PC-9 (cell line): ENCODE measurements around the gene PER1. TPM values are rescaled to one million over a fixed set of nuclear protein-coding genes. Genes with fewer than 3 reads are reported as not detected.

ENCODE experiments used
- BruUV-seq: library from RNA; stranded (reverse); fragments of 400-500 nt; replicated peaks from 2 replicates; lab custom pipeline; 2021; lab: Mats Ljungman, UMichigan
- CTCF ChIA-PET: fragments of 300-600 bp; sonication (Branson Sonifier 250); formaldehyde crosslinking; loops from one replicate; lab custom pipeline; 2022; ENCODE audit warnings: antibody characterized with exemption; lab: Charles Lee
- POLR2A ChIA-PET: fragments of 300-600 bp; sonication (Branson Sonifier 250); formaldehyde crosslinking; loops from one replicate; lab custom pipeline; 2022; ENCODE audit warnings: antibody characterized with exemption; ENCODE audit not compliant: unreplicated experiment; lab: Charles Lee
- DNase-seq, 2 experiments: peaks; one replicate each; pipeline versions ENCODE4 v3.0.0 to v3.0.0-alpha.2; 2015 to 2022; ENCODE audit warnings: mixed read lengths in 1 of 2
- H2AFZ ChIP-seq: fragments of 200-600 bp; sonication (generic); 2 replicates; pipeline ENCODE4 v1.8.1; 2017; ENCODE audit warnings: antibody characterized with exemption
- H3F3A ChIP-seq: fragments of 200-600 bp; sonication (generic); 2 replicates; pipeline ENCODE4 v1.8.1; 2017; ENCODE audit warnings: antibody characterized with exemption, mild to moderate bottlenecking, low read depth; ENCODE audit not compliant: insufficient read depth
- H3K27ac ChIP-seq: fragments of 200-600 bp; sonication (generic); 2 replicates; pipeline ENCODE4 v1.6.1; 2016; ENCODE audit warnings: mixed run types
- H3K27me3 ChIP-seq: fragments of 200-600 bp; sonication (generic); 2 replicates; pipeline ENCODE4 v1.6.1; 2016; ENCODE audit warnings: low read depth, mixed run types; ENCODE audit not compliant: insufficient read depth
- H3K36me3 ChIP-seq: fragments of 200-600 bp; sonication (generic); 2 replicates; pipeline ENCODE4 v1.6.1; 2016; ENCODE audit warnings: low read depth, mixed run types
- H3K4me1 ChIP-seq: fragments of 200-600 bp; sonication (generic); replicated peaks from 2 replicates; pipeline ENCODE4 v1.6.1; 2016; ENCODE audit warnings: mixed run types; ENCODE audit not compliant: insufficient read depth
- H3K4me2 ChIP-seq: fragments of 200-600 bp; sonication (generic); 2 replicates; pipeline ENCODE4 v1.6.1; 2017; ENCODE audit warnings: mixed run types
- H3K4me3 ChIP-seq: fragments of 200-600 bp; sonication (generic); 2 replicates; pipeline ENCODE4 v1.6.1; 2016; ENCODE audit warnings: mixed run types
- H3K79me2 ChIP-seq: fragments of 200-600 bp; sonication (generic); 2 replicates; pipeline ENCODE4 v1.6.1; 2017; ENCODE audit warnings: low read depth, mixed run types
- H3K9me2 ChIP-seq: fragments of 200-600 bp; sonication (generic); 2 replicates; pipeline ENCODE4 v1.8.1; 2017; ENCODE audit warnings: mild to moderate bottlenecking; ENCODE audit not compliant: insufficient read depth
- H3K9me3 ChIP-seq: fragments of 200-600 bp; sonication (generic); 2 replicates; pipeline ENCODE4 v1.8.1; 2016; ENCODE audit warnings: low read depth; ENCODE audit not compliant: insufficient read depth
- H4K20me1 ChIP-seq: fragments of 200-600 bp; sonication (generic); 2 replicates; pipeline ENCODE4 v1.8.1; 2017; ENCODE audit not compliant: insufficient read depth
- EZH2 ChIP-seq: fragments of 200-600 bp; sonication (generic); IDR thresholded peaks from 2 replicates; pipeline ENCODE4 v1.8.0; 2017; ENCODE audit warnings: antibody characterized with exemption, low read depth
- intact Hi-C: fragments of 100-400 bp; cut with micrococcal nuclease; formaldehyde crosslinking; loops from one replicate; pipeline ENCODE4 v1.10.0; 2022; ENCODE audit not compliant: unreplicated experiment
- total RNA-seq: library from RNA; stranded (reverse); gene quantifications from 2 replicates; pipeline ENCODE4 v1.2.3, GENCODE V29; 2021
- TF ChIP-seq, protein P1 (sequence below): fragments of 200-600 bp; sonication (generic); conservative IDR thresholded peaks from 2 replicates; pipeline ENCODE4 v1.6.1; 2017; ENCODE audit warnings: mixed run types, antibody characterized with exemption, mild to moderate bottlenecking, moderate library complexity

PER1 gene
- total RNA-seq, 1 experiment from 2014 or later: 60.2 TPM

DNA sequence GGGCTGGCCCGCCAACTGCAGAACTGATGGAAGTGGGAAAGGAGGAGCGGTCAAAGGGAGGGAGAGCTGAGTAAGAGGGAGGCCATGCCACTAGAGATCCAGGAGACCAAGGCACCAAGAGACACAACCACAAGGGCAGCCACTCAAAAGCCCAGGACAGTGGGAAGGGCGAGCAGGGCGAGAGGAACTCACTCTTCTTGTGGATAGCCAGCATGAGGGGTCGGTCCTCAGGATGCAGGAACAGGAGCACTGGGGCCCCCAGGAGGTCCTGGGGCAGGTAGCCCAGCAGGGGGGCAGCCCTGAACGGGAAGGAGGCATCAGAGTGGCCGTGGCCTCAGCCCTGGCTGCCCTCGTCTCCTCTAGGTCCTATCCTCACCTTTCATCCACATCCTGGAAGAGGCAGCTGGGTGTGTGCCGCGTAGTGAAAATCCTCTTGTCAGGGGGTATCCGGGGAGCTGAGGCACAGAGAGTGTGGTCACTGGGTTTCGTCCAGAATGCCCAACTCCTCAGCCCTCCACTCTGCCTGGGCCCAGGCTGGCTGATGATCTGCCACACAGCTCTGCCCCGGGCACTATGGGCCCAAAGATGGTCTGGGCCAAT lies 4.3 kb downstream of the PER1 start:
- ChIA-PET POLR2A (no interaction called here), CTCF (interaction anchor here (0.6 kb wide), 1 partner anchor 765 kb away, joined by 6 read pairs; no protein-coding TSS in a partner anchor)
- H3F3A ChIP-seq: peaks cover 2% of the 10 kb centered on the region; the same call in 1 of the 2 replicates
- H3K27me3 ChIP-seq: no peaks in the 10 kb centered on the region
- no peaks in the 10 kb centered on the region for H3K79me2 ChIP-seq
- no peaks in the 10 kb centered on the region for H3K9me3 ChIP-seq
- no peak overlapping the region for H2AFZ ChIP-seq
- DNase-seq: no peak
- H3K4me1 ChIP-seq: peaks cover 6% of the 10 kb centered on the region
- H3K4me2 ChIP-seq: no peak overlapping the region
- H4K20me1 ChIP-seq: no peaks in the 10 kb centered on the region; the same call in 1 of the 2 replicates
- H3K27ac ChIP-seq: no peak overlapping the region
- no peak overlapping the region for H3K4me3 ChIP-seq
- no TSS peak for BruUV-seq
- intact Hi-C loops: no loop called here
- H3K9me2 ChIP-seq: no peaks in the 10 kb centered on the region
- TF ChIP-seq EZH2: no peak
- TF ChIP-seq, protein P1, sequence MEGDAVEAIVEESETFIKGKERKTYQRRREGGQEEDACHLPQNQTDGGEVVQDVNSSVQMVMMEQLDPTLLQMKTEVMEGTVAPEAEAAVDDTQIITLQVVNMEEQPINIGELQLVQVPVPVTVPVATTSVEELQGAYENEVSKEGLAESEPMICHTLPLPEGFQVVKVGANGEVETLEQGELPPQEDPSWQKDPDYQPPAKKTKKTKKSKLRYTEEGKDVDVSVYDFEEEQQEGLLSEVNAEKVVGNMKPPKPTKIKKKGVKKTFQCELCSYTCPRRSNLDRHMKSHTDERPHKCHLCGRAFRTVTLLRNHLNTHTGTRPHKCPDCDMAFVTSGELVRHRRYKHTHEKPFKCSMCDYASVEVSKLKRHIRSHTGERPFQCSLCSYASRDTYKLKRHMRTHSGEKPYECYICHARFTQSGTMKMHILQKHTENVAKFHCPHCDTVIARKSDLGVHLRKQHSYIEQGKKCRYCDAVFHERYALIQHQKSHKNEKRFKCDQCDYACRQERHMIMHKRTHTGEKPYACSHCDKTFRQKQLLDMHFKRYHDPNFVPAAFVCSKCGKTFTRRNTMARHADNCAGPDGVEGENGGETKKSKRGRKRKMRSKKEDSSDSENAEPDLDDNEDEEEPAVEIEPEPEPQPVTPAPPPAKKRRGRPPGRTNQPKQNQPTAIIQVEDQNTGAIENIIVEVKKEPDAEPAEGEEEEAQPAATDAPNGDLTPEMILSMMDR: no peak
- no peaks in the 10 kb centered on the region for H3K36me3 ChIP-seq

DNA sequence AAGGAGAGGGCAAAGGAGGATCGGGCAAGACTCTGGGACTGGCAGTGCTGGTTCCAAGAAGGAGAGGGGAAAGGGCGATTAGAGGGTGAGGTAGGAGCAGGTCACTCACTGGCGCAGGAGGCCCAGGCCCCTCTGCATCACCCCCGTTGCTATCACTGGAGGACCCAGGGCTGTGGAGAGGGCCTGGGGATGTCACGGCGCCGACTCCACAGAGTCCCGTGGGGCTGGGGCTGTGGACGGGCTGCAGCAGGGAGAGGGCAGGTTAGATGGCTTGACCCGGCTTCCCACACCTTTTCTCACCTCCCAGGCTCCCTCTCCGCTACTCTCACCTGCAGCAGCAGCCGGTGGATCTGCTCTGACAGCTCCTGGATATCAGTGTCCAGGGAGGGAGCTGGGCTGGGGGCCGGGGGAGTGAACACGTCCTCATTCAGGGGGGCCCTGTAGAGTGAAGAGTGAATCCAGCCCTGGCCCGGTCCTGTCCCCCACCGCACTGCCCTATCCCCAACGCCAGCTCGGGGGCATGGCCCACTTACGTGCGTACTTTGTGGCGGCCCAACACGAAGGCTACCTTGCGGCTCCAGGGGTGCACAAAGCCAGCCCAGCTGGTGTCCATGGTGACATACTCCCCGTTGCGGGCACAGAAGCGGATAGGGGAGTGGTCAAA lies 4.9 kb downstream of the PER1 start:
- TF ChIP-seq, protein P1: no peak
- TF ChIP-seq EZH2: no peak
- no peaks in the 10 kb centered on the region for H3K27me3 ChIP-seq
- no TSS peak for BruUV-seq
- no peaks in the 10 kb centered on the region; the same call in 1 of the 2 replicates for H4K20me1 ChIP-seq
- no peak overlapping the region for H3K4me3 ChIP-seq
- POLR2A ChIA-PET: no interaction called here
- no peaks in the 10 kb centered on the region for H3F3A ChIP-seq
- H3K79me2 ChIP-seq: no peaks in the 10 kb centered on the region
- DNase-seq: no peak
- CTCF ChIA-PET: no interaction called here
- intact Hi-C loops: no loop called here
- no peak overlapping the region for H3K4me2 ChIP-seq
- H3K27ac ChIP-seq: no peak overlapping the region
- no peaks in the 10 kb centered on the region for H3K36me3 ChIP-seq
- H2AFZ ChIP-seq: no peak overlapping the region
- H3K9me3 ChIP-seq: no peaks in the 10 kb centered on the region
- no peaks in the 10 kb centered on the region for H3K9me2 ChIP-seq
- H3K4me1 ChIP-seq: no peaks in the 10 kb centered on the region

DNA sequence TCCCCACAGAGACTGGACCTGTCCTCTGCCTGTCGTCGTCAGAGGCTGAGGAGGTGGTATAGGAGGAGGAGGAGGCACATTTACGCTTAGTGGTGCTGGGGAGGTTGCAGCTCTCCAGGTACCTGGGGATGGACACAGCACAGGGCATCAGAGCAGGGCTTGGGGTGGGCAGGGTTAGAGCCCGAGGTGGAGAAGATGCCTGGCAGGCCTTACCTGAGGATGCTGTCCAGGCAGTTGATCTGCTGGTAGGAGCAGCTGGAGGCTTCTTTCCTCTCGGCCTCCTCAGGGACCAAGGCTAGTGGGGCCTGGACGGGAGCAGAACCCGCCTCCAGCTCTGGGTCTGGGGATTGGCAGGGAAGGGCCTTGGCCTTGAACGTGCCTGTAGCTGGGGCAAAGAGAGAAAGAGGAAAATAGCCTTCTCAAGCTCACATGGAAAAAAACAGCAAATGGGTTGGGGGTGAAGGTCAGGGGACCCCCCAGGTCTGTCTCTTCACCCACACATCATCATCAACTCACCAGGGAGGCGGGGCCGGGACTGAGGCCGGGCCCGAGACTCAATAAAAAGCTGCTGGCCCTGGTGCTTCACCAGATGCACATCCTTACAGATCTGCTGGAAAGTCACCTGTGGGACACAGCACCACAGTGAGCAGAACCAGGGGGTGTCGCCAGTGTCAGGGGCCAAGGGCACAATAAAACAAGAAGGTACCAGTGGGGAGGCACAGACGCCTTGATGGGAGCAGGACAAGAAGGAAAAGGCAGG lies 5.6 kb downstream of the PER1 start:
- Histone ChIP-seq H3K4me1 (no peaks in the 10 kb centered on the region), H3K27me3 (no peaks in the 10 kb centered on the region), H4K20me1 (no peaks in the 10 kb centered on the region; the same call in 1 of the 2 replicates), H3K9me2 (no peaks in the 10 kb centered on the region), H3K4me3 (no peak overlapping the region), H3K27ac (no peak overlapping the region), H3F3A (no peaks in the 10 kb centered on the region), H3K36me3 (no peaks in the 10 kb centered on the region), H3K9me3 (no peaks in the 10 kb centered on the region), H3K79me2 (no peaks in the 10 kb centered on the region), H3K4me2 (no peak overlapping the region), H2AFZ (no peak overlapping the region)
- no peak for DNase-seq
- no TSS peak for BruUV-seq
- ChIA-PET CTCF (no interaction called here), POLR2A (no interaction called here)
- intact Hi-C loops: no loop called here
- TF ChIP-seq, protein P1: no peak
- no peak for TF ChIP-seq EZH2
